WERI-Rb-1 (cell line): Measurements from ENCODE around the gene PTPN13.
A peak's percentile ranks its signal among the peaks of the same experiment; 100 is the strongest.

ENCODE experiments used
- DNase-seq: peaks from one replicate; pipeline ENCODE4 v3.0.0-alpha.2; 2020
- H3K27ac ChIP-seq: fragments of 250-450 bp; sonication (Bioruptor Pico); 2 replicates; pipeline ENCODE4 v1.5.1; 2020; ENCODE audit warnings: mild to moderate bottlenecking, moderate library complexity
- H3K27me3 ChIP-seq: fragments of 250-450 bp; sonication (Bioruptor Pico); 2 replicates; pipeline ENCODE4 v1.5.1; 2021; ENCODE audit warnings: mild to moderate bottlenecking, low read depth, moderate library complexity; ENCODE audit not compliant: insufficient read depth, severe bottlenecking
- H3K36me3 ChIP-seq: fragments of 250-450 bp; sonication (Bioruptor Pico); 2 replicates; pipeline ENCODE4 v1.5.1; 2020; ENCODE audit warnings: mild to moderate bottlenecking, moderate library complexity
- H3K4me3 ChIP-seq: 2 replicates; pipeline ENCODE4 v1.5.1; 2011; ENCODE audit warnings: low read depth, mild to moderate bottlenecking, control low read depth, low read length
- H3K9me3 ChIP-seq: fragments of 250-450 bp; sonication (Bioruptor Pico); 2 replicates; pipeline ENCODE4 v1.5.1; 2021; ENCODE audit warnings: mild to moderate bottlenecking, moderate library complexity; ENCODE audit not compliant: severe bottlenecking
- CTCF ChIP-seq: IDR thresholded peaks from 2 replicates; pipeline ENCODE4 v1.5.1; 2011; ENCODE audit warnings: low read depth, mild to moderate bottlenecking, control low read depth, inconsistent platforms, low read length

The PTPN13 gene

GRCh38 chr4:86608757-86609375, 14.8 kb downstream of the PTPN13 start:
- Histone ChIP-seq H3K9me3 (no peaks in the 10 kb centered on the region), H3K27me3 (no peaks in the 10 kb centered on the region), H3K36me3 (no peaks in the 10 kb centered on the region), H3K27ac (no peak overlapping the region), H3K4me3 (no peak overlapping the region)
- TF ChIP-seq CTCF, result no peak
- no peak for DNase-seq

GRCh38 chr4:86611757-86612156, 17.6 kb downstream of the PTPN13 start:
- no peak overlapping the region for H3K4me3 ChIP-seq
- no peaks in the 10 kb centered on the region for H3K36me3 ChIP-seq
- DNase-seq, result no peak
- no peaks in the 10 kb centered on the region for H3K9me3 ChIP-seq
- TF ChIP-seq CTCF, result no peak
- no peak overlapping the region; the same call in 1 of the 2 replicates for H3K27ac ChIP-seq
- H3K27me3 ChIP-seq, result no peaks in the 10 kb centered on the region

- Histone ChIP-seq H3K9me3 (no peaks in the 10 kb centered on the region), H3K27ac (no peak overlapping the region), H3K4me3 (no peak overlapping the region), H3K36me3 (no peaks in the 10 kb centered on the region), H3K27me3 (no peaks in the 10 kb centered on the region)
- DNase-seq, result no peak
- TF ChIP-seq CTCF, result no peak
These were observed 19.6 kb downstream of the PTPN13 start for GRCh38 chr4:86613734-86614133.

- Histone ChIP-seq H3K36me3 (no peaks in the 10 kb centered on the region), H3K27me3 (no peaks in the 10 kb centered on the region), H3K27ac (peak overlapping the region; percentile 71), H3K9me3 (no peaks in the 10 kb centered on the region), H3K4me3 (no peak overlapping the region; the same call in none of the 2 replicates)
- no peak for DNase-seq
- TF ChIP-seq CTCF, result no peak
These were observed 20.8 kb downstream of the PTPN13 start for GRCh38 chr4:86614865-86615264.

GRCh38 chr4:86615501-86615900, 21.4 kb downstream of the PTPN13 start:
- Histone ChIP-seq H3K27ac (peak overlapping the region; percentile 71), H3K27me3 (no peaks in the 10 kb centered on the region), H3K9me3 (no peaks in the 10 kb centered on the region), H3K36me3 (no peaks in the 10 kb centered on the region), H3K4me3 (no peak overlapping the region; the same call in 1 of the 2 replicates)
- DNase-seq, result peak; percentile 25
- no peak for TF ChIP-seq CTCF

- TF ChIP-seq CTCF, result no peak
- Histone ChIP-seq H3K27ac (no peak overlapping the region), H3K4me3 (no peak overlapping the region), H3K27me3 (no peaks in the 10 kb centered on the region), H3K36me3 (no peaks in the 10 kb centered on the region), H3K9me3 (no peaks in the 10 kb centered on the region)
- DNase-seq, result no peak
These were observed 25.5 kb downstream of the PTPN13 start for GRCh38 chr4:86619656-86620055.
